ENCODE measurements around the gene FNIP1.
"Not testable (repeated sequence)": the region's sequence is repeated elsewhere in the genome, so short reads cannot be mapped to it uniquely, and the experiment has no call there.

FNIP1 gene
- total RNA-seq: 48.3 to 51.9 reads per million in 2 donors

DNA sequence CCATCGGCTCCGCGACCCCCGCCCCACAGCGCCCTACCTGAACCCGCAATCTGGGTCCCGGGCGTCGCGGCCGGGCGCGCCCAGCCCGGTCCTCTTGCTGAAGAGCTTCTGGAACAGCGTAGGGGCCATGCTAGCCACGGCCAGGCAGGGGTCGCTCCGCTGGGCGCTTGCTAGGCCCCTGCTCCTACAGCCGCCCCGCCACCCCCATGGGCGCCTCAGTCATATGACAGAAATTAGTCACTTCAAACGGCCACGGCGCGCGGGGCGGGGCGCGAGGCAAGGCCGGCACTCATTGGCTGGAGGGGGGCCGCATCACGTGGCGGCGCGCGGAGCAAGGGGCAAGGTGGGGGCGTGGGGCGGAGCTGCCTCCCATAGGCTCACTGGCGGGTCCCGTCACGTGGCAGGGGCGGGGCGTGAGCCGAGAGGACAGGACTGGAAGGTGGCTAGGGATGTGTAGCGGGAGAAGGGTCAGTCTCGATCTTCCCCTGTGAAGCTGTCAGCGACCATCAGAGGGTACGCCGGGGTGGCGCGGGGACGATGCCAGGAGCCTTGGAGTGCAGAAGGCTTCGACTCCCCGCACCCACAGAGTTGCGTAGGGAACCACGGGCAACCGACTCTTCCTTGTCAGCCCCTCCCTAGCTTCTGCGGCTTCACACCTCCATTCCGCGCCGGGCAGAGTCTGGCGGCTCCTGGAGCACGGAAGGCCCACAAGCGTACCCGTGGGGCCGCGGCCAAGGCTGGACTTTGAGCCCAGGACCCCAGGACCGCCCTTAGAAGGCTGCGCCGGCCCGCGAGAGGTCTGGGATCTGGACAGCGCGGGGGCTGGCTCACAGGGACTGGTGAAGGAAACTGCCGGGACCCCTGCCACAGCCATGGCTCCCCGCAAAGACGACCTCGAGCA is at the start of gene FNIP1:
Gene FNIP1, minus strand, starts transcription at position 225 of the 901 bp plus-strand sequence. Its CDS starts 96 bp downstream, at position 129.
- peak; percentile 96 to 99 (median 97) for DNase-seq

DNA sequence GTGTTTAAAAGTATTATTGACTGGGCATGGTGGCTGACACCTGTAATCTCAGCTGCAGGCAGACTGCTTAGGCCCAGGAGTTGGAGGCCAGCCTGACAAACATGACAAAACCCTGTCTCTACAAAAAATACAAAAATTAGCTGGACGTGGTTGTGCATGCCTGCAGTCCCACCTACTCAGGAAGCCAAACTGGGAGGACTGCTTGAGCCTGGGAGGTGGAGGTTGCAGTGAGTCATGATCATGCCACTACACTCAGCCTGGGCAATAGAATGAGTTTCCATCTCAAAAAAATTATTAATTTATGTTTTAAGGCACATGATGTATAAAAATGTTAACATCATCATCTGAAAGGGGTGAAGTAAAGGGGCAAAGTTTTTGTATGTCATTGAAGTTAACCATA is 49.7 kb upstream of the FNIP1 start:
- DNase-seq: no peak

GRCh38 chr5:131845828-131846227 is 49.0 kb upstream of the FNIP1 start:
- no peak for DNase-seq

GRCh38 chr5:131842971-131843370 is 46.2 kb upstream of the FNIP1 start:
- DNase-seq: not testable (repeated sequence)

DNA sequence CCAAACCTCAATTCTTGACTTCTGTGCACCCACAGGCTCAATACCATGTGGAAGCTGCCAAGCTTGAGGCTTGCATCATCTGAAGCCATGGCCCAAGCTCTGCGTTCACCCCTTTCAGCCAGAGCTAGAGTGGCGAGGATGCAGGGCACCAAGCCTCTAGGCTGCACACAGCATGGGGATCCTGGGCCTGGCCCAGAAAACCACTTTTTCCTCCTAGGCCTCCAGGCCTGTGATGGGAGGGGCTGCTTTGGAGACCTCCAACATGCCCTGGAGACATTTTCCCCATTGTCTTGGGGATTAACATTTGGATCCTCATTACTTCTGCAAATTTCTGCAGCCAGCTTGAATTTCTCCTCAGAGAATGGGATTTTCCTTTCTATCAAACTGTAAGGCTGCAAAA is 35.9 kb upstream of the FNIP1 start:
- DNase-seq: not testable (repeated sequence)

- no peak for DNase-seq
Measured at GRCh38 chr5:131825404-131826013, 28.7 kb upstream of the FNIP1 start.

GRCh38 chr5:131824631-131825030 is 27.8 kb upstream of the FNIP1 start:
- no peak for DNase-seq

GRCh38 chr5:131821221-131821620 is 24.4 kb upstream of the FNIP1 start:
- DNase-seq: no peak

DNA sequence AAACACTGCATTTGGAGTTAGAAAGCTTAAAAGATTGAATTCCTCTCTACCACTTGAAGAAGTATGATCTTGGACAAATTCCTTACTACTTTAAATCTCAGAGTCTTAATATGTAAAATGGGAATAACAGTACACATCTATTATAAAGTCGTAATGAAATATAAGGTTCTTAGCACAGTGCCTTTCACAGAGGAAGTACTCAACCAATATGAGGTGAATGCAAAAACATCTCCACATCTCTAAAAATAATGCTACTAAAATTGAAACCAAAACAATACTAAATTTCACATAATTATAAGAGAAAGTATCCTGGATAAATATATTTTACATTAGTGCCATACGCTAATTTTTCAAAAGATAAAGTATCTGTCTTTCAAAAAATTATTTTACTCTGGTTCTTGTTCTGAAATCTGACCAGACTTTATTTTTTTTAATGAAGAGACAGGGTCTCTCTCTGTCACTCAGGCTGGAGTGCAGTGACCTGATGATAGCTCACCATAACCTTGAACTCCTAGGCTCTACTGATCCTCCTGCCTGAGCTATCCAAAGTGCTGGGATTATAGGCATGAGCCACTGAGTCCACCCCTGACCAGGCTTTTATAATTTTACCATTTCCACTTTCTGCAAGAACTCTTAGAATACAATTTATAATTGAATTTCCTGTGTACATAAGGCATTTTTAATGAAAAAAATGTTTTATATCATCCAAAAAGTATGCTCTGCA is 21.3 kb upstream of the FNIP1 start:
- no peak for DNase-seq

GRCh38 chr5:131814990-131815389 is 18.2 kb upstream of the FNIP1 start:
- DNase-seq: no peak

GRCh38 chr5:131812371-131813160 is 15.7 kb upstream of the FNIP1 start:
- no peak for DNase-seq

GRCh38 chr5:131810510-131811249 is 13.9 kb upstream of the FNIP1 start:
- DNase-seq: peak in 1 of 5 experiments; percentile 27

GRCh38 chr5:131795879-131796792 is 681 bp downstream of the FNIP1 start:
- peak in 3 of 5 experiments; percentile 5 to 47 (median 20) for DNase-seq

GRCh38 chr5:131795228-131795627 is 1.6 kb downstream of the FNIP1 start:
- DNase-seq: no peak

DNA sequence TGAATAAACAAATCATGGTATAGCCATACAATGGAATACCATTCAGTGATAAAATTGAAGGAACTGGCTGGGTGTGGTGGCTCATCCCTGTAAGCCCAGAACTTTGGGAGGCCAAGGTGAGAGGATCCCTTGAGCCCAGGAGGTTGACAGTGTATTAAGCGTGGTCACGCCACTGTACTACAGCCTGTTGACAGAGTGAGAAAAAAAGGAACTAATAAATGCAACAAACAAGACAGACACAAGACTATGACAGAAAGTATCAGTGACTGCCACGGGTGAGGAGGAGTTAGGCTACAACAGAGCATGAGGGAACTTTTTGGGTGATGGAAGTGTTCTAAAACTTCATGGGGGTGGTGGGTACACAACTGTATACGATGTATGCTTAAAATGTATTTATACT is 2.2 kb downstream of the FNIP1 start:
- DNase-seq: no peak

DNA sequence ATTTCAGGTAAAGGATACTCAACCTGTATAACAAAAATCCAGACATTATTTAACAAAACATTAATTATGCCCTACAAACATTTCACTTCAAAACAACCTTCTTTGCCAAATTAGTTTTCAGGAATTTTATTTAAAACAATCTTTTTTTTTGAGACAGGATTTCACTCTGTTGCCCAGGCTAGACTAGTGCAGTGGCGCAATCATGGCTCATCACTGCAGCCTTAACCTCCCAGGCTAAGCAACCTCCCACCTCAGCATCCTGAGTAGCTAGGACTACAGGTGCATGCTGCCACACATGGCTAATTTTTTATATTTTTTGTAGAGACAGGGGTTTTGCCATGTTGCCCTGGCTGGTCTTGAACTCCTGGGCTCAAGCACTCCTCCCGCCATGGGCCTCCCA is 3.9 kb downstream of the FNIP1 start:
- no peak for DNase-seq

GRCh38 chr5:131791866-131792265 is 5.0 kb downstream of the FNIP1 start:
- DNase-seq: no peak

- no peak for DNase-seq
Measured at GRCh38 chr5:131790550-131790949, 6.3 kb downstream of the FNIP1 start.

GRCh38 chr5:131789765-131790164 is 7.1 kb downstream of the FNIP1 start:
- no peak for DNase-seq

- DNase-seq: no peak
Measured at GRCh38 chr5:131787736-131788135, 9.1 kb downstream of the FNIP1 start.
